NCI-H128 (cell line): Measurements from ENCODE around the gene OR1C1.
"Not testable (repeated sequence)": the region's sequence is repeated elsewhere in the genome, so short reads cannot be mapped to it uniquely, and the experiment has no call there.

Experiments
- DNase-seq: peaks from one replicate; lab custom pipeline; 2025; ENCODE audit not compliant: unreplicated experiment; lab: John Stamatoyannopoulos, UW

Gene OR1C1, protein sequence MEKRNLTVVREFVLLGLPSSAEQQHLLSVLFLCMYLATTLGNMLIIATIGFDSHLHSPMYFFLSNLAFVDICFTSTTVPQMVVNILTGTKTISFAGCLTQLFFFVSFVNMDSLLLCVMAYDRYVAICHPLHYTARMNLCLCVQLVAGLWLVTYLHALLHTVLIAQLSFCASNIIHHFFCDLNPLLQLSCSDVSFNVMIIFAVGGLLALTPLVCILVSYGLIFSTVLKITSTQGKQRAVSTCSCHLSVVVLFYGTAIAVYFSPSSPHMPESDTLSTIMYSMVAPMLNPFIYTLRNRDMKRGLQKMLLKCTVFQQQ

DNA sequence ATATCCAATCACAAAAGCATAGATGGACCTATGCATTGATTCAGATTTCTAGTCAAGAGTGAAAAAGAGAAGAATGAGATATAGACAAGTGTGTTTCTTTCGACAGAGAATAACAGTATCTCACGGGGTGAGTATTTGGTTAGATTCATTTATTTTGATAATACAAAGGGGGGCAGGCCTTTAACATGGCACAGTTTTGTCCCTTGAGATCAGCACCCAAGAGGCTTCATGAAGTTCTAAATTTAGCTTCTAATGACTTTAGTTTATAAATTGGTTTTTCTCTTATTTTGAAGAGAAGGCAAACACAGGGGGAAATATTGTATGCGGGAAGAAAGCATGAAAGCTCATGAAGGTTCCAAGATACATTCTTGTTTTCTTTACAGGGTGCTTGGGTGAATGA is at the start of gene OR1C1:
OR1C1 (minus strand) TSS at position 101 of the 400 bp plus-strand sequence. CDS start 2,150 bp downstream, outside the sequence.
- DNase-seq, result no peak

DNA sequence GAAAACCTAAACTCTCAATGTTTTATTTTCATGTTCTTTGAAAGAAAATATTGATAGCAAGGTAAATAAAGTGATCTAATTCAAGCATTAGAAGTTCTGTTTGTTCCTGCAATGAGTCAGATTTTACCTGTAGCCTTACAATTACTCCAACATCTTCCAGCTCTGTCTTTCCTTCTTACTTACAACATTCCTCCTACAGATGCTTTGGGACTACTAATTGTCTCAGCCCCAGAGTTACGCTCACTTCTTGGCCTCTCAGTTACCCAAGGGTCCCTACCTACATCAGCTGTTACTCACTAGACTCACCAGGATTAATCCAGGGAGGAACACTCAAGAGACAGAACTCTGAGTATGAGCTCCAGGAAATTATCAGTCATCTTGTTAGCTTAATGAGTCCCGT is 37.2 kb upstream of the OR1C1 start:
- no peak for DNase-seq

DNA sequence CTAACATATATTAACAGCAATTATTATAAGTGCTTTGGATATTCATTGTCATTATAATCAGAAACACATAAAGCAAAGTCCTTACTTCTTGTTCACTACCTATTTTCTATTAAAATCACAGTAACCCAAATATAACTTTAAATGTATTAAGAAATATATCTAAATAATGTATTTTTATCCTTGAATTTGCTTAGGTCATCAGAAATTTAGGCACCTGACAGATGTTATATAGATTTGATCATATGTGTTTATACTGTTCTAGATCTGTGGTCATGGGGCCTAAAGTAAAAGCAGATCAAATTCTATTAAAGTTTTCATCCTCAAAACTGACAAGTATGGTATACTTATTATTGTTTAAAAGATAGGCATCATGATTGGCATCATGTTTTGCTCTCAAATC is 9.2 kb upstream of the OR1C1 start:
- no peak for DNase-seq

DNA sequence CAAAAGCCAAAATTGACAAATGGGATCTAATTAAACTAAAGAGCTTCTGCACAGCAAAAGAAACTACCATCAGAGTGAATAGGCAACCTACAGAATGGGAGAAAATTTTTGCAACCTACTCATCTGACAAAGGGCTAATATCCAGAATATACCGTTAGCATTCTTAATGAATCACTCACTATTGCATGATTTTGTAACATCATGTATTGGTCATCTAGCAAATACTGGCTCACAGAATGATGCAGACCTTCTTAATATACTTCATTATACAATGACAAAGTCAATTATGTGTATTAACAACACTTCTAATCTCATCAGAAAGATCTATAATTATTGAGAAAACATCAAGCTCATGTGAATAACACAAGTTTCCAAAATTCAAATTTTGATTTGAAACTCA is 6.0 kb downstream of the OR1C1 start:
- not testable (repeated sequence) for DNase-seq

DNA sequence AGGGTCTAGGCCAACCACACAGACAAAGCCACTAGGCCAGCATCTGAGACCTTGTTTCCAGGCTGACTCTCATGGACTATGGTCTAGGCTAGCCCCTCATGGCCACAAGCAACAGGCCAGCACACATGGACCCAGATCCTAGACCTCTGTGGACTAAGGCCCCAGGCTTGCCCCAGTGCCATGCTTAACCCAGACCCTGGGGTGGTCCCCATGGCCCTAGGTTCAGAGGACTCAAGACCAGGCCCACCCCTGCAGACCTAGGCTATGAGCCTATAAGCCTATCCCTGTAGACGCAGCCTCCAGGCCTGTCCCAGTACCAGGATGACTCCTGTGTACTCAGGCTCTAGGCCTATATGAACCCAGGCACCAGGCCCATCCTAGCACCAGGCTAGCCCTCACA is 10.5 kb downstream of the OR1C1 start:
- no peak for DNase-seq

DNA sequence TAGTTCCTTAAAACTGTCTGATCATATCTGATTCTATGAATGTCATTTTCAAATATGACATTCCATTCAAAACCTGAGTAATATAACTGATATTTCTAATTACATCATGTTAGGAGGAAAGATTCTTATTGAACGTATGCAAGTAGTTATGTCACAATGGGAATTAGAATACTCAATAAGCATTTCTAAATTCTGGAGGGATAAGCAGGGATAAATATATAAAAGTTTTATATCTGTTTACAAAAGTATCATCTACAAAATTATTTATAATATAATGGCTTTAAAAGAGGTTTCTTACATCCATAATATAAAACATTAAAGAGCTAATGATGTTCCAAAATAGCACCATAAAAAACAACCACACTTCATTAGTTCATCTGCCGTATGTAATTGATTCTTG is 12.3 kb downstream of the OR1C1 start, which contains the start of gene OR14A2:
OR14A2 (minus strand) TSS at position 101 of the 400 bp plus-strand sequence.
- DNase-seq, result no peak

DNA sequence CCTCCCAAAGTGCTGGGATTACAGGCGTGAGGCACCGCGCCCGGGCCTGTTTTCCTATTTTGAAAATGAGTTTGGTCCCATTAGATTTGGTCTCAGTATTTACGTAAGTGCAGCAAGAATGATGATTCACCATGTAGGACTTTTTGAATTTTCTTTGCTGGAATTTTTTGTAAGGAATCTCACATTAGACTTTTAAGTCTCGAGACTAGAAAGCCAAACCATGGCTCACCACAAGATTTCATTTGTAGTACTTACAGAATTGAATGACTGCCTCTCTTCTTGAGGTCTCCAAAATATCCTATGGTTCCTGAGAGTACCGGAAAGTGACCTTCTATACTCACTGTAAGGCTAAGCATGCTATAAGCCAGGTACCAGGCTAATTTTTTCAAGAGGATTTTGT is 12.7 kb downstream of the OR1C1 start:
- DNase-seq, result no peak

DNA sequence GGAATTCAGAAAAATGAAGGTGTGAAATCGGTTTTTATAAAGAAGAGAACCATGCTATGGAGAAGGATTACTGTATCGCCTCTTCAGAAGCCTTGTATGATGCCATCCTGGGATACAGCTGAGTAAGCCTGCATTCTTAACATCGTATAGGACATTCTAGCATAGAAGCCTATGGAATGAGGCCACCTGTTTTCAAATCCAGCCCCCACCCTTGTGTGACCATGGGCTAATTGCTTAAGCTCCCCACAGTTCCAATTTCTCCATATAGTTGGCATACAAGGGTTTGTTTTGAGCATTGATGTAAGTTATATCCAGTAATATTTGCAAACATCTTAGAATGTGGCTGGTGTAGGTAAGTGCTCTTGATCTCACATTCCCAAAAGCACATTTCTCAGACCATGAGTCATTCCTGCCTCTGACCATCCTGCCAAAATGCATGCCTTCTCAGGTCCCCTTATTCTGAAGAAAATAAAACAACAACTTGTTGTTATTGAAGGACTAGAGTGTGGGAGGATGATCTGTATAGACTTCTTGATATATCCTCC is 13.9 kb downstream of the OR1C1 start:
- no peak for DNase-seq

DNA sequence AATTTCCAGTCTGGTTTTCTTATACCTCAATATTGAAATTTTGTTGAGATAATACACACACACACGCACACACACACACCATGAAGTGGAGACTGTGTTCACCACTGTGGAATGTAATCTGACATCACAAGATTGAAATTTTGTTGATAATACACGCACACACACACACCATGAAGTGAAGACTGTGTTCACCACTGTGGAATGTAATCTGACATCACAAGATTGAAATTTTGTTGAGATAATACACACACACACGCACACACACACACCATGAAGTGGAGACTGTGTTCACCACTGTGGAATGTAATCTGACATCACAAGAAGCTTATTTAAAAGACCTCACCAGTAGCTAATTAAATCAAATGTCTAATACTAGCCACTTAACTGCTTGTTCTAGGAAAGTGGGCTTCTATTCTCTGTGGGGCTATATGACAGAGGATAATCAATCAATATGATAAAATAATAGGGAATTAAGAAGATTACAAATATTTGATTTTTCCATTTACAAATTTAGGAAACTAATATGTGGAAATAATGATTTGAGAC is 18.1 kb downstream of the OR1C1 start:
- DNase-seq, result not testable (repeated sequence)

DNA sequence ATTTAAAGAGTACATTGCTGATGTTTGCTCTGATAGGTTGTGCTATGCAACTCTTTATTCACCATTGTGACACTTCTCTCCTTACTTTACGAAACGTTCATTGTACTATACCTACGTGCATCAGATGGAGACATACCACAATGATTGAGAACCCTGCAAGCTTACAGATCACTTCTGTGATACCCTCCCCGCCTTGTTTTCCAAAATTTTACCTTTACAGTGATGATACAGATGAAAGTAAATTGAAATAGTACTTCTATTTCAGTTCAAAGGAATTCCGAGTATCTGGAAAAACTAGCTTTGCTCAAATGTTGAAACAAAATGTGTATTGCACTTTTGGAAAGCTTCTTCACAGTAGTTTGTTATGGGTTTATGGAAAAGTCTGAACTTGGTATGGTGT is 18.6 kb downstream of the OR1C1 start:
- DNase-seq, result no peak

DNA sequence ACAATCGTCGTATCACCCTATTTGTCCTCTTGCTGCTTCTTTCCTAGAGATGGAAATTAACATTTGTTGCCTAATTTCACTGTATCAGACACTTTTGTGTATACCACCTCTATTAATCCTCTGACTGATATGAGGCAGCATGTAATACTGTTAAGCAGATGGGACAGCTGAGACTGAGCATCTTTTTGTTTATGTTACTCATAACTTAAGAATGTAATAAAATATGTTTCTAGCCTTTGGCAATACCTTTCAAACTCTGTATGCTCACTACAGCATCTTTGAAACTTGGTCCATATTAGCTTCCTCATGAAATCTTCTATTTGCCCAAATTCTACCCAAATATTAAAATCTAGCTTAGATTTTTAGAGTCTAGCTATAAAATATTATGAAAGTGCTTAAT is 19.6 kb downstream of the OR1C1 start:
- DNase-seq, result no peak

DNA sequence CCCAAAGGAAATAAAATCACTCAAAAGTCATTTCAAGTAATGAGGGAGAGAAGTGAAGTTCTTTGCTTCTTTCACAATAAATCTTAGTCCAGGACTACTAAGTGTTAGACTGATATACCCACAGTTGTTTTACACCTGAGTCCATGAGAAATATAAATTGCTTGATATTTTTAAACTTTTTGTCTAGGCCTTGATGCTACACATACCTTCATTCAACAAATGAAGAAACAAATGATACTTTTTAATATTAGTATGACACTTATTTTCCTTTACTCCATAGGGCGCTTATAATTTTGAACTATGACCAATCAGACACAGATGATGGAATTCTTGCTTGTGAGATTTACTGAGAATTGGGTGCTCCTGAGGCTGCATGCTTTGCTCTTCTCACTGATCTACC is 22.0 kb downstream of the OR1C1 start, which contains the start of gene OR14K1:
OR14K1 (plus strand) TSS at position 301 of the 400 bp plus-strand sequence; CDS start at position 301, 0 bp downstream.
- no peak for DNase-seq

DNA sequence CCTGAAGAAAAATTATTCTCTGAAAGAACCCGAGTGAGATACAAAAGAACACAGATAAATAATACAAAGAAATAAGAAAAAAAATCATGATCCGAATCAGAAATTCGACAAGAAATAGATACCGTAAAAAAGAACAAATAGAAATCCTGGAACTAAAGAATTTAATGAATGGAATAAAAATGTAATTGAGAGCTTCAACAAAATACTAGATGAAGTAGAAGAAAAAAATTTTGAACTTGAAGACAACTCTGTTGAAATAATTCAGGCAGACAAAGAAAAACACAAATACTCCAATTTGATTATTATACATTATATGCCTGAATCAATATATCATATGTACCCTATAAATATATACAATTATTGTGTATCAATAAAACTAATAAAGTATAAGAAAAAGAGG is 39.1 kb downstream of the OR1C1 start:
- DNase-seq, result no peak

DNA sequence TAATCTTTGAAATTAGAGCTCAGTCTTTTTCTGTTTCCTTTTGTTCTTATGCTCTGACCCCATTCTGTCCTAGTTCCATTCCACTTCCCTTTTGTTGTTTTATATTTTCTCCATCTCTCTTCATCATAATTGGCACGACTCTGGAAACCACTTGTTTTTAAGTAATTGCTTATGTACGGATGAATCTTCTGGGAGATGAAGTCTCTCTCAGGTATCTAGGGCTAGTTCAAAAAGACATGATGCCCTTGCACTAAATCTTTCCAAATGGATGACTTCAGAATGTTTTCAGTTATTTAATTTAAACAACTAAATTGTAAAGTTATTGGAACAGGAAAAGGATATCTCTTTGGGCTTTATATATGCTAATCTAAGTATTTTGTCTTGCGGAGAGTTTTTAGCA is 43.8 kb downstream of the OR1C1 start, which contains the start of gene OR6F1:
OR6F1 (minus strand) TSS at position 101 of the 400 bp plus-strand sequence. CDS start 3,891 bp downstream, outside the sequence.
- no peak for DNase-seq

DNA sequence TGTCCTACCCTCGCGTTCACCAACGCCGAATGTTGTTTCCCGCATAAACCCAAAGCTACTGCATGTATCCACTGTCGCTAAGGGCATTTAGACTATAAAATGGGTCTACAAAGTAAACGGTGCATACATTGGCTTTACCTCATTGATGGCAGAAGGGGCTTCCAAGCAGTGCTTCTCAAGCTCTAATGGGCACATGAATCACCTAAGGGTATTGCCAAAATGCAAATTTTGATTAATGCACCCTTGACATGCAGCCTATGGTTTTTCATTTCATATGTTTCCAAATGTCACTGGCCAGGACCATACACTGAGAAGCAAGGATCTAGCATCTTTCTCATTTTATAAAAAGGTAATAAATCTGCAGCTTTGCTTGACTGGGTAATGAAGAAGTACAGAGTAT is 46.6 kb downstream of the OR1C1 start:
- DNase-seq, result no peak

DNA sequence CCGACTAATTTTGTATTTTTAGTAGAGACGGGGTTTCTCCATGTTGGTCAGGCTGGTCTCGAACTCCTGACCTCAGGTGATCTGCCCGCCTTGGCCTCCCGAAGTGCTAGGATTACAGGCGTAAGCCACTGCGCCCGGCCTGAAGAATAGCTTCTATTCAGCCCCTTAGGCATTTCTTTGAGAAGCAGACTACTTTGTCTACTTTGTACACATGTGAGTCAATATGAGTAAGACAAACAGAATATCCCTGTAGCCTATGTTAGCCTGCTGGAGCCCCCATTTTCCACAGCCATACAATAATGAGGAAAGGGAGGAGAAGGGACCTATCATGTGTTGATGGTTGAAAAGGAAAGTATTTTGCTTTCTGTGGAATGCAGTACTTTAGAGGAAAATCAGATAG is 49.7 kb downstream of the OR1C1 start:
- not testable (repeated sequence) for DNase-seq
